Measurements from ENCODE around the gene MAP2K2. TPM values are rescaled to one million over a fixed set of nuclear protein-coding genes. Genes with fewer than 3 reads are reported as not detected.

MAP2K2 gene
- total and polyA plus RNA-seq, 5 donors: 113 to 151 (median 124) TPM

DNA sequence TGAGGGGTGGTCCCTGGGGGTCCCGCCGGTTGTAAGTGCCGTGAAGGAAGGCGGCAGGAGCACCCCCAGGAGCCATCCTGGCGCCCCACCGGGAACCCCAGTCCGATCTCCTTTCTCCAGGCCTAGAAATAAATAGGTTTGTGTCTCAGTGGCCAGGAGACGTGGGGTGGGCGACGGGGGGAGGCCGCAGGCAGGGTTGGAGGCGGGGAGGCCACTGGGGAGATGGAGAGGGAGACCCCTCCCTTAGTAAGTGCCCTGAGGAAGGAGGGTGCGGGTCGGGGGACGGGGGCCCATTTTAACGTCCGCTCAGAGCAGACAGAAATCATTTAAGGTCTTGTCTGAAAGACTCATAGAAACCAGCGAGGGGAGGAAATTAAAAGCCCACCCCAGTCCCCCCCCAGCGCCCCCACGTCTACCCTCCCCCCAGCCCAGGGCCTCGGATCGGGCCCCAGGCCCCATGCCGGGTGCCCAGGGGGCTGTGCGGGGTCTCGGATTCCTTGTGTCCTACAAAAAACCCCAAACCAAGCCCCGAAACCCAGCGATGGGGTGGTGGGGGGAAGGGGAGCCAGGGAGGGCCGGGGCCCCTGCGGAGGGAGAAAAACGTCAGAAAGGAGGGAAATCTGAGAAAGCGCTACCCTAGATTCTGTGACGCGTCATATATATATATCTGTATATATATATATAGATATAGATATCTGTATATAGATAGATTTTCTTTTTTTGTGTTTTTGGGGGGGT is 76.8 kb downstream of the MAP2K2 start:
- DNase-seq (no peak), ATAC-seq (no peak)
- Histone ChIP-seq H3K9me3 (ENCODE audit: control insufficient read depth, low read length) (no peaks in the 10 kb centered on the region), H3K4me3 (ENCODE audit: low read length) (no peak overlapping the region), H3K4me1 (ENCODE audit: control insufficient read depth, insufficient read depth, low read length) (no peaks in the 10 kb centered on the region), H3K27ac (ENCODE audit: low read length) (no peak overlapping the region), H3K27me3 (ENCODE audit: control insufficient read depth, insufficient read depth) (no peaks in the 10 kb centered on the region)
- intact Hi-C loops (cut with DNase I): no loop called here
- WGBS: 90% methylated on average over 33 of the region's 33 CpGs

DNA sequence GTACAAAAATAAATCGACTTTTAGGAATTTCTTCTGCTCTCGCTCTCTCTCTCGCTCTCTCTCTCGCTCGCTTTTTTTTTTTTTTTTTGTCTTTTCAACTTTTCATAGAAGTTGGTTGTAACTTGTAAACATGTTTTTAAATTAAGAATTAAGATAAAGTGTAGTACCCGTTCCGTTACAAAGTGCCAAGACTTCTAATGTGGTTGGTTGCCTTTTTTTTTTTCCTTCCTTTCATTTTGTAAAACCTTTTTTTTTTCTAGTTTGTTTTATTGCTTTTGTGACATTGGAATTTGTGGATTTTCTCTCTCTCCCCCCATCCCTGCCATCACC is 77.6 kb downstream of the MAP2K2 start:
- Histone ChIP-seq H3K27ac (ENCODE audit: low read length) (no peak overlapping the region), H3K27me3 (ENCODE audit: control insufficient read depth, insufficient read depth) (no peaks in the 10 kb centered on the region), H3K4me3 (ENCODE audit: low read length) (no peak overlapping the region), H3K9me3 (ENCODE audit: control insufficient read depth, low read length) (no peaks in the 10 kb centered on the region), H3K4me1 (ENCODE audit: control insufficient read depth, insufficient read depth, low read length) (no peaks in the 10 kb centered on the region)
- DNase-seq (no peak), ATAC-seq (no peak)
- intact Hi-C loops (cut with DNase I): no loop called here
- WGBS: 83% methylated on average over 7 of the region's 7 CpGs

DNA sequence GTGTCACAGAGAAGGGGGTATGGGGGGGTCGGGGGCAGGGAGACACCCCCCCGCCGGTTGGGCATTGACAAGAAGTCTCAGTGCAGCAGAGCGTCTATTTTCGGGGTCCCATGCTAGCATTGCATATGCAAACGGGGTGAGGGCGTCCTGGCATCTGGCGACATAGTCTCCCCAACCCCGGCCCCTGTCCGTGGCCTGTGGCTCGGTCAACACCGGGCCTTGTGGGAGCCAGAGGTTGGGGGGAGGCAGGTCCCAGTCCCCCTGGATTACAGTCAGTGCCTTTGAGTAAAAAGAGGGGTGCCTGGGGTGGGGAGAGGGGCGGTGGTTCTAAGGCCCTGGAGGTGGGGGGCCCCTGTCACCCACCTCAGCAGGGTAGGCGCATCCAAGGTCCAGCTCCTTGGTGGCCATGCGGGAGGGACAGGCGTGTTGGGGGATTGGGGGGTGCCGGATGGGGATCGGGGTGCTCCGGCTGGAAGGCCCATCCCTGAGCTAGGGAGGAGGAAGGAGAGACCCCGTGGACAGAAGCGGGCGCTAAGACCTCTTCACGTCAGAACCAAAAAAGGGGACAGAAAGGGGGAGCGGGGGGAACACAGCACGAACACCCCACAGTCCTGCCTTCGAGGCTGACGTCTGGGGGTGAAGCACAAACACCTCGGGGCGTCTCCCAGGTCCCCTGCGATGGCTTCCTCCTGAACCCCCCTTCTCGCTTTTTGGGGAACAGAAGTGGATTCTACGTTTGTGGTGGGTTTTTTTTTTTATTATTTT is 78.1 kb downstream of the MAP2K2 start:
- intact Hi-C loops (cut with DNase I): no loop called here
- H3K9me3 ChIP-seq (ENCODE audit: control insufficient read depth, low read length): no peaks in the 10 kb centered on the region
- no peak overlapping the region for H3K27ac ChIP-seq (ENCODE audit: low read length)
- DNase-seq (no peak), ATAC-seq (no peak)
- H3K4me3 ChIP-seq (ENCODE audit: low read length): no peak overlapping the region
- no peaks in the 10 kb centered on the region for H3K27me3 ChIP-seq (ENCODE audit: control insufficient read depth, insufficient read depth)
- H3K4me1 ChIP-seq (ENCODE audit: control insufficient read depth, insufficient read depth, low read length): no peaks in the 10 kb centered on the region
- WGBS: 89% methylated on average over 32 of the region's 32 CpGs

DNA sequence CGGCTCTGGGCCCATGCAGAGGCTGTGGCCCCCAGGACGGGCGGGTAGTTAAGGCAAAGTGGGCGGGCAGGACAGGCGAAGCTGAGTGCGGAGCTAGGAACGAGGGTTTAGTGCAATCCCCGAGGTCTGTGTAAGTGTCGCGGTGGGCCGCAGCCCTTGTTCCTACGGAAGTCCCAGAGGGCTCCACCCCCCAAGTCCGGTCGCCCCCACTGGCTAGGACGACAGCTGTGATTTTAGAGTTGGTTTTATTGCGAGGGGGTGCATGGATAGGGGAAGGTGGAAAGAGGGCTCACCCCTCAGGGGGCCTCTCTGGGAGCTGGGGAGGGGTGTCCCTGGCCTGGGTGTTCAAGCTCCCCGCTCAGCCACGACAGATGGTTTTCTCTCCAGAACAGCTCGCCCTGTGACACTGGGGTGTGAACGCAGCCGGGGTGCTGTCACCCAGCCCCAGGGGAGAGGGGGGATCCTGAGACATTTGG is 78.9 kb downstream of the MAP2K2 start:
- H3K9me3 ChIP-seq (ENCODE audit: control insufficient read depth, low read length): no peaks in the 10 kb centered on the region
- H3K4me1 ChIP-seq (ENCODE audit: control insufficient read depth, insufficient read depth, low read length): no peaks in the 10 kb centered on the region
- DNase-seq (no peak), ATAC-seq (no peak)
- H3K4me3 ChIP-seq (ENCODE audit: low read length): no peak overlapping the region
- no peaks in the 10 kb centered on the region for H3K27me3 ChIP-seq (ENCODE audit: control insufficient read depth, insufficient read depth)
- no peak overlapping the region for H3K27ac ChIP-seq (ENCODE audit: low read length)
- WGBS: 72% methylated on average over 21 of the region's 21 CpGs
- intact Hi-C loops (cut with DNase I): no loop called here

DNA sequence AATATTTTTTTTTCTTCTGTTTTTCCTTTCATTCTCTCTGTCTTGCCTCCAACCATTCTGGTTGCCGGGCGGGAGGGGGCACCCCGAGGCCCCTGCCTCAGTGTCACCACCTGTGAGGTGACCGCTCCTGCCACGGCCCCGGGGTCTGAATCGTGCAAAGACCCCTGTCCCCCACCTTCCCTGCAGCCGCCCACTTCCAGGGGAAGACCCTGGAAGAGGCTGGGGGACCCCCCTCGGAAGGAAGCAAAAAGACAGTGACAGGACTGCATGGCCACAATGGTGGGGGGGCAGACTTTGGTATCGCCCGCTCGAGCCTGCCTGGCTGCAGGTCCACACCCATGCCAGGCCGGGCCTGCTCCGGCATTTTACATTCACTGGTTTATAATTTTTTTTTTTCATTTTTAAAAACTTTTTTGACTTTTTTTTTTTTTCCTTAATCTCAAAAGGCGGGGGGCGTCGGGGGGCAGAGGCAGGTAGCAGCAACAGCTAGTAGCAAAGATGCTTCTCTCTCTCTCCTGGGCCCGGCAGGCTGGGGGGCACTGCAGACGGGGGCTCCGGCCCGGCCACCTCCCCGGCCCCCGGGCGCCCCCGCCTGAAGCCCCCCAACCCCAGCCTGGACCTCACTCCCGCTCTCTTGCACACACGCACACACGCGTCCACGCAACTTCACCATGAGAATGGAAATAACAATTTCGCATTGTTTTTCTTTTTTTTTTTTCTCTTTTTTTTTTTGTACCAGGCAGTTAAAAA is 79.8 kb downstream of the MAP2K2 start:
- DNase-seq: peak in 1 of 3 donors; percentile 45
- no peaks in the 10 kb centered on the region for H3K9me3 ChIP-seq (ENCODE audit: control insufficient read depth, low read length)
- ATAC-seq: no peak
- no peaks in the 10 kb centered on the region for H3K4me1 ChIP-seq (ENCODE audit: control insufficient read depth, insufficient read depth, low read length)
- no peak overlapping the region for H3K4me3 ChIP-seq (ENCODE audit: low read length)
- WGBS: 90% methylated on average over 31 of the region's 31 CpGs
- intact Hi-C loops (cut with DNase I): no loop called here
- H3K27ac ChIP-seq (ENCODE audit: low read length): no peak overlapping the region
- H3K27me3 ChIP-seq (ENCODE audit: control insufficient read depth, insufficient read depth): no peaks in the 10 kb centered on the region

DNA sequence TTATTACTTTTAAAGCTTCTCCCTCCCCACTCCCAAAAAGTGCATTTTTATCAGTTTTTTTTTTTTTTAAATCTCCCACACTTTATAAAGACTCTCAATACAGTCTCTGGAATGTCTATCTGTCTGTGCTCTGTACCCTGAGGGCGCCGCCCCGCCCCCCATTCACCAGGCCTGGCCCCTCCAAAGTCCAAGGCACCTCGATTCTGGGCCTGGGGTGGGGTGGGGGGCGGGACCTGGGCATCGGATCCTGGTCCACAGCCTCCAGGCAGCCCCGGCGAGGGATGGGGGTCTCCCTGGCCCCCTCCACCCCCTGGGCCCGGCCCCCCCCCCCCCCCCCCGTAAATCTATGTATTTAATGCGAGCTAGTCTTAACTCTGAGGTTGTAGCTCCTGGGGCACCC is 80.5 kb downstream of the MAP2K2 start:
- intact Hi-C loops (cut with DNase I): no loop called here
- Histone ChIP-seq H3K27me3 (ENCODE audit: control insufficient read depth, insufficient read depth) (no peaks in the 10 kb centered on the region), H3K4me1 (ENCODE audit: control insufficient read depth, insufficient read depth, low read length) (no peaks in the 10 kb centered on the region), H3K27ac (ENCODE audit: low read length) (no peak overlapping the region), H3K9me3 (ENCODE audit: control insufficient read depth, low read length) (no peaks in the 10 kb centered on the region), H3K4me3 (ENCODE audit: low read length) (no peak overlapping the region)
- 81% methylated on average over 11 of the region's 11 CpGs for WGBS
- DNase-seq: no peak
- ATAC-seq: no peak

DNA sequence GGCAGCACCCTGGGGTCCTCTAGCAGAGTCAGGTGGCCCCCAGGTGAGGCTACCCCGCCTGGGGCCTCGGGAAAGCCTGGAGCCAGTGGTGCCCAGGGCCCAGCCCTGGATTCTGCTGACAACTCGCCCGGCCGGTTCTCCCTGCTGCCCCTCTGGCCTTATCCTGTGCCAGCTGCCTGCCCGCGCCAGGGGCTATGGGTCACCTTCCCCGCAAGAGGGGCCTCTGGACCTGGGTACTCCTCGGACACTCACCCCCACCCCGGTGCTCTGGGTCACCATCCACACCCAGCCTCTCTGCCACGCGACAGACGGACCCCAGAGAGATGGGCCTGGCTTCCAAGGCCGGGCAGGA is 81.2 kb downstream of the MAP2K2 start:
- H3K4me3 ChIP-seq (ENCODE audit: low read length): no peak overlapping the region
- no peaks in the 10 kb centered on the region for H3K27me3 ChIP-seq (ENCODE audit: control insufficient read depth, insufficient read depth)
- no peaks in the 10 kb centered on the region for H3K4me1 ChIP-seq (ENCODE audit: control insufficient read depth, insufficient read depth, low read length)
- ATAC-seq (peak; percentile 12 to 32), DNase-seq (no peak)
- intact Hi-C loops (cut with DNase I): no loop called here
- no peak overlapping the region for H3K27ac ChIP-seq (ENCODE audit: low read length)
- 71% methylated on average over 14 of the region's 14 CpGs for WGBS
- no peaks in the 10 kb centered on the region for H3K9me3 ChIP-seq (ENCODE audit: control insufficient read depth, low read length)

DNA sequence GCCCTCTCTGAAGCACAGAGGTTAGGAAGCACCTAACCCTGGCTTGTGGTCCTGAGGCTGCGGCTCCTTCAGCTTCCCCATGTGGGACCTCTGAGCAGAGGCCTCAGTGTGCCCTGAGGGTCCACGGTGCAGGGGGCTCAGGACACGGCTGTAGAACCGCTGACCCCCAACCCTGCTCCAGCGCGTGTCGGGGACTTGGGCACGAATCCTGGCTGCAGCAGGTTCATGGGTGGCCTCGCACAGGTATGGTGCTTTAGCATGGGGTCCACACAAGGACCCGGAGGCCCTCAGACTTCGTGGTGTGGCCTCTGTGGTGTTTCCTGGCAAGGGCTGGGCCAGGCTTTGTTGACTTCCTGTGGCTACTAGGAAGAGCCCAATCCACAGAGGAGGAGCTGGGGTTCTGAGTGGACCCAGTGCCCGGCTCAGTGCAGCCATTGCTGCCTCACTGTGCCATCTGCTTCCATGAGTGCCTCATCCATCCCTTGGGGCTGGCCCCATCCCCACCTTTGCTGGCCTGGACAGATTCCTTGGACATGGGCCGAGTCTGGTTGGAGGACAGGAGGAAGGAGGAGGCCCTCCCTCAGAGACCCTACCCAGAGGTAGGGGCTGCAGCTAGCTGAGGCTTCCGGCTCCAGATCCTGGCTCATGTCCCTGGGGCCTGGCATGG is 81.7 kb downstream of the MAP2K2 start:
- ATAC-seq: peak; percentile 6 to 10

More for the DNA sequence above, 81.7 kb downstream of the MAP2K2 start:
- no peak overlapping the region for H3K4me3 ChIP-seq (ENCODE audit: low read length)
- no peaks in the 10 kb centered on the region for H3K9me3 ChIP-seq (ENCODE audit: control insufficient read depth, low read length)
- no peaks in the 10 kb centered on the region for H3K27me3 ChIP-seq (ENCODE audit: control insufficient read depth, insufficient read depth)
- DNase-seq: no peak
- no peak overlapping the region for H3K27ac ChIP-seq (ENCODE audit: low read length)
- intact Hi-C loops (cut with DNase I): no loop called here
- H3K4me1 ChIP-seq (ENCODE audit: control insufficient read depth, insufficient read depth, low read length): no peaks in the 10 kb centered on the region
- 85% methylated on average over 14 of the region's 14 CpGs for WGBS

Other genes starting within 250 kb of the MAP2K2 start
- not detected for gene ATCAY, start 243.4 kb downstream of the MAP2K2 start, total RNA-seq
- gene ATCAY, start 243.4 kb downstream of the MAP2K2 start, polyA plus RNA-seq: 0.05 TPM
- 1,000 to 10,000 TPM; 1,114 to 1,487 (median 1,236) TPM for gene NMRK2, start 191.1 kb downstream of the MAP2K2 start, total RNA-seq
- 1,838 TPM for gene NMRK2, start 191.1 kb downstream of the MAP2K2 start, polyA plus RNA-seq
- gene DAPK3, start 153.0 kb downstream of the MAP2K2 start, total RNA-seq: 100 to 1,000 TPM in 2 of 4 donors, 10 to 100 TPM in 2; 67.8 to 121 (median 93.4) TPM
- 122 TPM for gene DAPK3, start 153.0 kb downstream of the MAP2K2 start, polyA plus RNA-seq
- 1,000 to 10,000 TPM; 2,000 to 2,630 (median 2,240) TPM for gene EEF2, start 138.7 kb downstream of the MAP2K2 start, total RNA-seq
- gene EEF2, start 138.7 kb downstream of the MAP2K2 start, polyA plus RNA-seq: 1,037 TPM
- gene PIAS4, start 116.4 kb downstream of the MAP2K2 start, total RNA-seq: 10 to 100 TPM; 11.9 to 13.1 (median 12.5) TPM
- 9.6 TPM for gene PIAS4, start 116.4 kb downstream of the MAP2K2 start, polyA plus RNA-seq
- 10 to 100 TPM; 28.6 to 32.6 (median 31.6) TPM for gene ZBTB7A, start 57.2 kb downstream of the MAP2K2 start, total RNA-seq
- gene ZBTB7A, start 57.2 kb downstream of the MAP2K2 start, polyA plus RNA-seq: 17.5 TPM
- gene CREB3L3, start 29.5 kb upstream of the MAP2K2 start, total RNA-seq: not detected
- not detected for gene CREB3L3, start 29.5 kb upstream of the MAP2K2 start, polyA plus RNA-seq
- 10 to 100 TPM; 11.2 to 16.6 (median 13.1) TPM for gene SIRT6, start 58.4 kb upstream of the MAP2K2 start, total RNA-seq
- 15.8 TPM for gene SIRT6, start 58.4 kb upstream of the MAP2K2 start, polyA plus RNA-seq
- gene ANKRD24, start 58.6 kb upstream of the MAP2K2 start, total RNA-seq: under 1 TPM; 0.31 to 0.88 (median 0.41) TPM
- gene ANKRD24, start 58.6 kb upstream of the MAP2K2 start, polyA plus RNA-seq: 0.45 TPM
- 1 to 10 TPM; 1.8 to 2.3 (median 2.1) TPM for gene EBI3, start 105.4 kb upstream of the MAP2K2 start, total RNA-seq
- gene EBI3, start 105.4 kb upstream of the MAP2K2 start, polyA plus RNA-seq: 0.70 TPM
- 10 to 100 TPM in 2 of 4 donors, 1 to 10 TPM in 2; 9.7 to 12.4 (median 10.9) TPM for gene YJU2, start 123.0 kb upstream of the MAP2K2 start, total RNA-seq
- 17.7 TPM for gene YJU2, start 123.0 kb upstream of the MAP2K2 start, polyA plus RNA-seq
- gene SHD, start 155.1 kb upstream of the MAP2K2 start, total RNA-seq: 10 to 100 TPM; 30.5 to 75.1 (median 54.7) TPM
- gene SHD, start 155.1 kb upstream of the MAP2K2 start, polyA plus RNA-seq: 23.9 TPM
- gene TMIGD2, start 178.3 kb upstream of the MAP2K2 start, total RNA-seq: not detected
- 0.25 TPM for gene TMIGD2, start 178.3 kb upstream of the MAP2K2 start, polyA plus RNA-seq
- gene FSD1, start 180.5 kb upstream of the MAP2K2 start, total RNA-seq: not detected
- not detected for gene FSD1, start 180.5 kb upstream of the MAP2K2 start, polyA plus RNA-seq
- 10 to 100 TPM in 3 of 4 donors, 1 to 10 TPM in 1; 6.7 to 13.9 (median 11.3) TPM for gene STAP2, start 214.7 kb upstream of the MAP2K2 start, total RNA-seq
- gene STAP2, start 214.7 kb upstream of the MAP2K2 start, polyA plus RNA-seq: 7.8 TPM
- 10 to 100 TPM; 22.8 to 25.8 (median 25.2) TPM for gene MPND, start 219.4 kb upstream of the MAP2K2 start, total RNA-seq
- gene MPND, start 219.4 kb upstream of the MAP2K2 start, polyA plus RNA-seq: 24.9 TPM

Measured in right cardiac atrium (tissue), 5 donors.